OCI-LY1 (cell line): ENCODE data around the gene IGSF8.

ENCODE experiments used
- CTCF ChIP-seq: fragments of 200-600 bp; sonication (generic), shearing (Covaris generic); IDR thresholded peaks from 2 replicates; pipeline ENCODE4 v1.5.1; 2017; ENCODE audit warnings: mild to moderate bottlenecking, antibody characterized with exemption, low read length, moderate library complexity, mixed read lengths
- EZH2 ChIP-seq: fragments of 200-600 bp; sonication (generic), shearing (Covaris generic); IDR thresholded peaks from 2 replicates; pipeline ENCODE4 v1.8.0; 2017; ENCODE audit warnings: borderline replicate concordance, mixed run types, mild to moderate bottlenecking, antibody characterized with exemption, low read length, moderate library complexity, mixed read lengths

- TF ChIP-seq CTCF = no peak
- no peak for TF ChIP-seq EZH2
Observed at GRCh38 chr1:160071289-160071688, 27.1 kb downstream of the IGSF8 start.
